HL-60 (cell line): ENCODE measurements around the gene AFAP1L1.

Experiments used
- DNase-seq, 2 experiments: peaks; one replicate each; pipeline ENCODE4 v3.0.0-alpha.2; 2010 to 2020; ENCODE audit warnings: low read depth in 1 of 2, low spot score in 1 of 2
- H3K27ac ChIP-seq: fragments of 250-450 bp; sonication (Bioruptor Pico); replicated peaks from 2 replicates; pipeline ENCODE4 v1.5.1; 2020; ENCODE audit warnings: mild to moderate bottlenecking, moderate library complexity
- H3K27me3 ChIP-seq: fragments of 250-450 bp; sonication (Bioruptor Pico); 2 replicates; pipeline ENCODE4 v1.5.1; 2021; ENCODE audit warnings: mild to moderate bottlenecking, moderate library complexity; ENCODE audit not compliant: insufficient read depth, poor library complexity, severe bottlenecking
- H3K4me3 ChIP-seq: replicated peaks from 2 replicates; pipeline ENCODE4 v1.5.1; 2011; ENCODE audit warnings: mild to moderate bottlenecking, control low read depth, low read length; ENCODE audit not compliant: insufficient read depth
- GABPA ChIP-seq: IDR thresholded peaks from 2 replicates; pipeline ENCODE4 v1.6.1; 2012; ENCODE audit warnings: low read depth
- POLR2AphosphoS5 ChIP-seq: IDR thresholded peaks from 2 replicates; pipeline ENCODE4 v1.6.1; 2012; ENCODE audit warnings: low read depth
- SPI1 ChIP-seq: IDR thresholded peaks from 2 replicates; pipeline ENCODE4 v1.6.1; 2012; ENCODE audit warnings: low read depth, mild to moderate bottlenecking, borderline replicate concordance
- TF ChIP-seq, protein P1 (sequence below): IDR thresholded peaks from 2 replicates; pipeline ENCODE4 v1.6.1; 2012; ENCODE audit warnings: low read depth; ENCODE audit not compliant: insufficient replicate concordance
- TF ChIP-seq, protein P2 (sequence below): IDR thresholded peaks from one replicate; pipeline ENCODE4 v1.5.1; 2011; ENCODE audit warnings: low read length, control low read depth, inconsistent platforms; ENCODE audit not compliant: insufficient read depth

The AFAP1L1 gene

DNA sequence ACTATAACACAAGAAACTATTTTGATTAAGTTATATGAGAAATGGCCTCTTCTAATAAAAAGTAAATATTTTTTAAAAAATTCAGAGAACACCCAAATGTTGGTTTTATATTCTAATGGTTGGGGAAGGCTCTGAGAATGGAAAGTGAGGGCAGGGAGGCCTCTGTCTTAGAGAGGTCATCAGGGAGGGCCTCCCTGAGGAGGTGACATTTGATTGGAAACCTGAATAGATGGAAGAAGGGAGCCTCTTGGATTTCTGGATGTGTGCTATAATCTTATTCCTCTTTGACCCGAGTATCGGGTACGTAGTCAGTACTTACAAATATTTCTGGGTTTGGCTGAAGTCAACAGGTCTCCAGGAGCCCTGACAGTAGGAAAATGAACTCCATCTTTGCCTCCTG, 47.5 kb downstream of the AFAP1L1 start:
- Histone ChIP-seq H3K27me3 (no peaks in the 10 kb centered on the region), H3K4me3 (no peak overlapping the region), H3K27ac (no peak overlapping the region)
- TF ChIP-seq, protein P1, sequence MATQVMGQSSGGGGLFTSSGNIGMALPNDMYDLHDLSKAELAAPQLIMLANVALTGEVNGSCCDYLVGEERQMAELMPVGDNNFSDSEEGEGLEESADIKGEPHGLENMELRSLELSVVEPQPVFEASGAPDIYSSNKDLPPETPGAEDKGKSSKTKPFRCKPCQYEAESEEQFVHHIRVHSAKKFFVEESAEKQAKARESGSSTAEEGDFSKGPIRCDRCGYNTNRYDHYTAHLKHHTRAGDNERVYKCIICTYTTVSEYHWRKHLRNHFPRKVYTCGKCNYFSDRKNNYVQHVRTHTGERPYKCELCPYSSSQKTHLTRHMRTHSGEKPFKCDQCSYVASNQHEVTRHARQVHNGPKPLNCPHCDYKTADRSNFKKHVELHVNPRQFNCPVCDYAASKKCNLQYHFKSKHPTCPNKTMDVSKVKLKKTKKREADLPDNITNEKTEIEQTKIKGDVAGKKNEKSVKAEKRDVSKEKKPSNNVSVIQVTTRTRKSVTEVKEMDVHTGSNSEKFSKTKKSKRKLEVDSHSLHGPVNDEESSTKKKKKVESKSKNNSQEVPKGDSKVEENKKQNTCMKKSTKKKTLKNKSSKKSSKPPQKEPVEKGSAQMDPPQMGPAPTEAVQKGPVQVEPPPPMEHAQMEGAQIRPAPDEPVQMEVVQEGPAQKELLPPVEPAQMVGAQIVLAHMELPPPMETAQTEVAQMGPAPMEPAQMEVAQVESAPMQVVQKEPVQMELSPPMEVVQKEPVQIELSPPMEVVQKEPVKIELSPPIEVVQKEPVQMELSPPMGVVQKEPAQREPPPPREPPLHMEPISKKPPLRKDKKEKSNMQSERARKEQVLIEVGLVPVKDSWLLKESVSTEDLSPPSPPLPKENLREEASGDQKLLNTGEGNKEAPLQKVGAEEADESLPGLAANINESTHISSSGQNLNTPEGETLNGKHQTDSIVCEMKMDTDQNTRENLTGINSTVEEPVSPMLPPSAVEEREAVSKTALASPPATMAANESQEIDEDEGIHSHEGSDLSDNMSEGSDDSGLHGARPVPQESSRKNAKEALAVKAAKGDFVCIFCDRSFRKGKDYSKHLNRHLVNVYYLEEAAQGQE: no peak
- TF ChIP-seq, protein P2, sequence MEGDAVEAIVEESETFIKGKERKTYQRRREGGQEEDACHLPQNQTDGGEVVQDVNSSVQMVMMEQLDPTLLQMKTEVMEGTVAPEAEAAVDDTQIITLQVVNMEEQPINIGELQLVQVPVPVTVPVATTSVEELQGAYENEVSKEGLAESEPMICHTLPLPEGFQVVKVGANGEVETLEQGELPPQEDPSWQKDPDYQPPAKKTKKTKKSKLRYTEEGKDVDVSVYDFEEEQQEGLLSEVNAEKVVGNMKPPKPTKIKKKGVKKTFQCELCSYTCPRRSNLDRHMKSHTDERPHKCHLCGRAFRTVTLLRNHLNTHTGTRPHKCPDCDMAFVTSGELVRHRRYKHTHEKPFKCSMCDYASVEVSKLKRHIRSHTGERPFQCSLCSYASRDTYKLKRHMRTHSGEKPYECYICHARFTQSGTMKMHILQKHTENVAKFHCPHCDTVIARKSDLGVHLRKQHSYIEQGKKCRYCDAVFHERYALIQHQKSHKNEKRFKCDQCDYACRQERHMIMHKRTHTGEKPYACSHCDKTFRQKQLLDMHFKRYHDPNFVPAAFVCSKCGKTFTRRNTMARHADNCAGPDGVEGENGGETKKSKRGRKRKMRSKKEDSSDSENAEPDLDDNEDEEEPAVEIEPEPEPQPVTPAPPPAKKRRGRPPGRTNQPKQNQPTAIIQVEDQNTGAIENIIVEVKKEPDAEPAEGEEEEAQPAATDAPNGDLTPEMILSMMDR: no peak
- TF ChIP-seq POLR2AphosphoS5 (no peak), GABPA (no peak), SPI1 (no peak)
- DNase-seq: no peak

DNA sequence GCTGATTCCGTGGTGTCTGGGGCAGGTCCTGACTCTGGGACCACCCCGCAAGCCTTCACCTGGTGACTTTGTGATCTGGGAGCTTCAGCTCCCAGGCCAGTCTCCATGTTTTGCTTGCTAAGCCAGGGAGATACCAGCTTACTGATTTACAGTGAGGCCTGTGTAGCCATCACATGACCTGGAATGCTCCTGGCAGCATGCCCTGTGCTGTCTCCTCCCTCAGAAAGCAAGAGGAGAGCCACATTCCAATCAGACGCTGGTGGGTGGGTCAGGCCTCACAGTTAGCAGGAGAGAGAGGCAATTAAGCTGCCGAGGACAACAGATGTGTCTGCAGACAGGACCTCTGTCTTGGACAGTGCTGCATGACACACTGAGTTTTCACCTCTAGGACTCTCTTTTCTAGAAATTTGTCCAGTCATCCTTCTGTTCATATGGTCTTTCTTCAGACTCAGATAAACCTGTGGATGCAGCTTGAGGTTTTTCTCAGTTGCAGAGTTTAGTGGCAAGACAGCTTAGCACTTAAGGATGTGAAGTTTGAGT, 49.2 kb downstream of the AFAP1L1 start:
- Histone ChIP-seq H3K4me3 (no peak overlapping the region), H3K27me3 (no peaks in the 10 kb centered on the region), H3K27ac (no peak overlapping the region)
- TF ChIP-seq SPI1 (no peak), GABPA (no peak), POLR2AphosphoS5 (no peak)
- TF ChIP-seq, protein P1: no peak
- TF ChIP-seq, protein P2: no peak
- no peak for DNase-seq

GRCh38 chr5:149322518-149322917, 50.9 kb downstream of the AFAP1L1 start:
- Histone ChIP-seq H3K4me3 (no peak overlapping the region), H3K27ac (no peak overlapping the region), H3K27me3 (no peaks in the 10 kb centered on the region)
- TF ChIP-seq SPI1 (no peak), GABPA (no peak), POLR2AphosphoS5 (no peak)
- TF ChIP-seq, protein P1: no peak
- TF ChIP-seq, protein P2: no peak
- no peak for DNase-seq
